Cardiac fibroblast (primary cell): Measurements from ENCODE around the gene SCFD2.

Experiments used
- DNase-seq, 2 donors: peaks; one replicate each; pipeline versions ENCODE4 v3.0.0 to v3.0.0-alpha.2; 2010; ENCODE audit warnings: low read depth in 2 of 2
- H3K4me3 ChIP-seq, 2 donors: replicated peaks in 1 of 2; 1 replicate in 1 of 2; 2 replicates in 1 of 2; pipeline ENCODE4 v1.5.1; 2011; ENCODE audit warnings: low read depth in 2 of 2, low read length in 2 of 2, mild to moderate bottlenecking in 2 of 2, moderate library complexity in 1 of 2
- CTCF ChIP-seq: IDR thresholded peaks from one replicate; pipeline ENCODE4 v1.5.1; 2011; ENCODE audit warnings: low read depth, mild to moderate bottlenecking, low read length, inconsistent platforms

Gene SCFD2

GRCh38 chr4:52869656-52870055, 496.2 kb downstream of the SCFD2 start:
- H3K4me3 ChIP-seq: no peak overlapping the region
- no peak for TF ChIP-seq CTCF
- no peak for DNase-seq

DNA sequence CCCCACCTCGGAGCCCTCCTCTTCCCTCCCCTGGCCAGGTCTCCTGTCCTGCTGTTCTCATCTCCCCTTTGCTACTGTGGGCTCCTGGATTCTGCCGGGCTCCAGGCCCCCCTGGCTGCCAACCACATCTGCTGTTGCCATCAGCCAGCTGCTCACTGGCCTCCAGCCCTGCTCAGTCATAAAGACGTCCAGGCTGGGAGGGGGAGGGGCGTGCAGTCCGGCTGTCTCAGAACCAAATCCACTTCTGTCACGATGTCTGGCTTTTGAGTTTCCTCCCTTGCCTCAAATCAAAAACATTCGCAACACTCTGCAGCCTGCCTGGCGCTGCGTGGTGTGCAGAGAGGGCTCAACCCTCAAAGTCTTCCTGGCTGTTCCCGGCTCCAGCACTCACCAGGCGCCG, 496.7 kb downstream of the SCFD2 start:
- TF ChIP-seq CTCF: no peak
- no peak overlapping the region for H3K4me3 ChIP-seq
- DNase-seq: peak; percentile 18 to 55

GRCh38 chr4:52868133-52868532, 497.7 kb downstream of the SCFD2 start:
- H3K4me3 ChIP-seq: no peak overlapping the region
- TF ChIP-seq CTCF: no peak
- no peak for DNase-seq

- TF ChIP-seq CTCF: no peak
- no peak for DNase-seq
- no peak overlapping the region for H3K4me3 ChIP-seq
Observed at GRCh38 chr4:52867163-52867562, 498.7 kb downstream of the SCFD2 start.

DNA sequence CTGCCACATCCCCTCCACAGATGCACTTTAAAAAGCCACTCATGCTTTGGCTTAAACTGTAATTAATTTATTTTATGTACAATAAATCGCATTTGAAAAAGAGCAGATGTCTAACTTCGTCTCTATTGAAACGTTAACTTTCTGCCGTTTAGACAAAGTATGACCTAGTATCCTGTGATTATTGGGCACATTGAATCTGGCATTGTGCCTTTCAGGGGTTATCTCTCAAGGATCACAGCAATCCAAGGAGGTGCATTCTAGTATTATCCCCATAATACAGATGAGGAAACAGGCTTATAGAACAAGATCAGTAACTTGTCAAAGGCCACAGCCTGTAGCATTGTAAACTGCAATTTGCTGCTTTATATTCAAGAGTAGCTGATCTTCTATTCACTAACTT, 499.1 kb downstream of the SCFD2 start:
- no peak for DNase-seq
- no peak overlapping the region for H3K4me3 ChIP-seq
- no peak for TF ChIP-seq CTCF

DNA sequence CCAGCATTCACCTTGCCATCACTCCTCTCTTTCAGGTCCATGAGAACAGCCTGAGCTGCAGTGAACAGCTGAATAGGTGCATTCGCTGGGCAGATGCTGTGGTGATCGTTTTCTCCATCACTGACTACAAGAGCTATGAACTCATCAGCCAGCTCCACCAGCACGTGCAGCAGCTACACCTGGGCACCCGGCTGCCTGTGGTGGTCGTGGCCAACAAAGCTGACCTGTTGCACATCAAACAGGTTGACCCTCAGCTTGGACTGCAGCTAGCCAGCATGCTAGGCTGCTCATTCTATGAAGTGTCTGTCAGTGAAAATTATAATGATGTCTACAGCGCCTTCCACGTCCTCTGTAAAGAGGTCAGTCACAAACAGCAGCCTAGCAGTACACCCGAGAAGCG, 500.6 kb downstream of the SCFD2 start:
- no peak overlapping the region for H3K4me3 ChIP-seq
- DNase-seq: no peak
- no peak for TF ChIP-seq CTCF

GRCh38 chr4:52864793-52865192, 501.1 kb downstream of the SCFD2 start:
- TF ChIP-seq CTCF: no peak
- no peak overlapping the region for H3K4me3 ChIP-seq
- peak; percentile 12 to 88 for DNase-seq
